ENCODE results near the gene CARM1.
"Not testable (repeated sequence)": the region's sequence is repeated elsewhere in the genome, so short reads cannot be mapped to it uniquely, and the experiment has no call there.

CARM1 gene

GRCh38 chr19:10835089-10835753, 36.1 kb upstream of the CARM1 start:
- ChIA-PET POLR2A (interaction anchor here (0.5 to 1.7 kb wide), 10 partner anchors 9 to 140 kb away, joined by 3 to 11 read pairs (median 4); partner anchors contain the start of genes CARM1 and DNM2), CTCF (interaction anchor here (0.8 to 25.0 kb wide), 8 partner anchors 9 to 117 kb away, joined by 3 to 559 read pairs (median 6); partner anchors contain the start of genes CARM1 and DNM2)
- TF ChIP-seq CTCF (IDR thresholded peaks at IDR 0.05; ENCODE audit: insufficient read depth, low read length, missing control alignments) = no peak
- H3K4me3 ChIP-seq (ENCODE audit: low read depth, low read length) = peak overlapping the region; percentile 55
- DNase-seq (ENCODE audit: low read depth, low spot score) = no peak

- POLR2A ChIA-PET = interaction anchor here (0.5 to 1.7 kb wide), 12 partner anchors 9 to 141 kb away, joined by 3 to 11 read pairs (median 4); partner anchors contain the start of genes CARM1 and DNM2
- CTCF ChIA-PET = interaction anchor here (0.5 to 25.0 kb wide), 11 partner anchors 10 to 330 kb away, joined by 3 to 559 read pairs (median 4); partner anchors contain the start of genes CARM1 and DNM2
- peak; percentile 24 for TF ChIP-seq CTCF (IDR thresholded peaks at IDR 0.05; ENCODE audit: insufficient read depth, low read length, missing control alignments)
- peak within 1 kb of the TSS; percentile 79 for H3K4me3 ChIP-seq (ENCODE audit: low read depth, low read length)
- DNase-seq (ENCODE audit: low read depth, low spot score) = peak; percentile 92
These were observed 35.4 kb upstream of the CARM1 start, which contains the start of gene TMED1 for GRCh38 chr19:10835754-10836478. TMED1 (minus strand) TSS chr19:10836212; CDS start chr19:10836191, 21 bp downstream.

GRCh38 chr19:10836479-10837330, 34.6 kb upstream of the CARM1 start:
- TF ChIP-seq CTCF (IDR thresholded peaks at IDR 0.05; ENCODE audit: insufficient read depth, low read length, missing control alignments) = no peak
- peak overlapping the region; percentile 79 for H3K4me3 ChIP-seq (ENCODE audit: low read depth, low read length)
- DNase-seq (ENCODE audit: low read depth, low spot score) = no peak
- ChIA-PET CTCF (interaction anchor here (1.0 to 25.0 kb wide), 10 partner anchors 9 to 199 kb away, joined by 3 to 559 read pairs (median 4); partner anchors contain the start of genes CARM1 and DNM2), POLR2A (interaction anchor here (0.8 to 1.7 kb wide), 8 partner anchors 11 to 119 kb away, joined by 3 to 11 read pairs (median 6); partner anchors contain the start of gene DNM2)

GRCh38 chr19:10837649-10838048, 33.7 kb upstream of the CARM1 start:
- H3K4me3 ChIP-seq (ENCODE audit: low read depth, low read length); POLR2A ChIA-PET; DNase-seq (ENCODE audit: low read depth, low spot score): not testable (repeated sequence)
- CTCF ChIA-PET = interaction anchor here (1.0 to 25.0 kb wide), 3 partner anchors 8 to 27 kb away, joined by 3 to 559 read pairs (median 7); partner anchors contain the start of gene CARM1

GRCh38 chr19:10838377-10838776, 33.0 kb upstream of the CARM1 start:
- H3K4me3 ChIP-seq (ENCODE audit: low read depth, low read length) = no peak overlapping the region
- TF ChIP-seq CTCF (IDR thresholded peaks at IDR 0.05; ENCODE audit: insufficient read depth, low read length, missing control alignments) = no peak
- CTCF ChIA-PET = interaction anchor here (2.5 to 25.0 kb wide), 2 partner anchors 26 to 121 kb away, joined by 10 to 559 read pairs; partner anchors contain the start of genes CARM1 and DNM2
- POLR2A ChIA-PET = no interaction called here
- DNase-seq (ENCODE audit: low read depth, low spot score) = no peak
